ENCODE data around the gene CFAP74. TPM values are rescaled to one million over a fixed set of nuclear protein-coding genes. Genes with fewer than 3 reads are reported as not detected.

CFAP74 gene
- total and polyA plus RNA-seq, 9 of the 15 experiments (the other 6 are each of a cell fraction or from before 2014, with no cell fraction given) = 0.03 to 0.15 (median 0.05) TPM; not detected in 6

DNA sequence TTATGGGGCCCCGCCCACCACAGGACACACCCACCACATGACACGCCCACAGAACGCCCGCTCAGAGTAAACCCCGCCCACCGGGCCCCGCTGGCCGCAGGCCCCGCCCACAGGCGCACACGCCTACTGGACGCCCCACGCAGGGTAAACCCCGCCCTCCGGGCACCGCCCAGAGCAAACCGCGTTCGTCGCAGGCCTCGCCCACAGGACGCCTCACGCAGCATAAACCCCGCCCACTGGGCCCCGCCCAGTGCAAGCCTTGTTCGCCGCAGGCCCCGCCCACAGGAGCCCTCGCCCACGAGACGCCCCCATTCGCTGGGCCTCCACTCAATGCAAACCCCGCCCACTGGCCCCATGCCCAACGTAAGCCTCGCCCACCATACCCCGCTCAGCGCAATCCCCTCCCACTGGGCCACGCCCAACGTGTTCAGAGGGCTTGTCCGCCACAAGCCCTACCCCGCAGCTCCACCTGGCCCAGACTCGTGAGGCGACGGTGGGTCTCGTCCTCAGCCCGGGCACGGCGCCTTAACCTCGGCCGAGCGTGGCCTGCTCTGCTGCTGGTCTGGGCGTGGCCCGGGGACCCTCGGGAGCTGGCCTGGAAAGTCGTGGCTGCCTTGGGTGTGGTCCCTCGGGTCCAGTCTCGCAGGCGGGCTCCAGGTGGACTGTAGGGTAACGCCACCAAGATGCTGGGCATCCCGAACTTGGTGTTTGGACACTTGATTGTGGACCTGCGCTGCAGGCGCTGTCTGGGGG lies 84.1 kb downstream of the CFAP74 start:
- in situ Hi-C loops (cut with MboI) (loop anchor here (10.0 kb wide), 1 partner anchor 555 kb away; no protein-coding TSS in a partner anchor), intact Hi-C loops (cut with micrococcal nuclease) (no loop called here)
- peaks cover 9 to 87% of the 10 kb centered on the region in 2 experiments; a peak in 4 of 5 replicates for H3K4me1 ChIP-seq (replicated peaks in 1 of 2; ENCODE audit: control insufficient read depth in 2 of 2, insufficient read depth in 2 of 2, low read length in 2 of 2)
- ChIA-PET POLR2A (interaction anchor here (0.5 kb wide), 1 partner anchor 256 kb away, joined by 3 read pairs; no protein-coding TSS in a partner anchor), CTCF (ENCODE audit: low intra/inter-chr PET ratio) (interaction anchor here (0.7 kb wide), 1 partner anchor 474 kb away, joined by 3 read pairs; no protein-coding TSS in a partner anchor)
- peak overlapping the region; percentile 78 for H3K4me2 ChIP-seq (ENCODE audit: insufficient read depth, low read length)
- FAIRE-seq = peak; percentile 100
- H3K36me3 ChIP-seq (ENCODE audit: control insufficient read depth, insufficient read depth, low read length) = no peaks in the 10 kb centered on the region
- H3K27ac ChIP-seq (ENCODE audit: extremely low read depth, low read depth, low read length) = no peak overlapping the region
- peak; percentile 100 for DNase-seq (ENCODE audit: extremely low read depth in 1 of 4, low spot score in 3 of 4)
- 2% methylated on average over 62 of the region's 62 CpGs for WGBS (ENCODE audit: insufficient coverage, low coverage, missing lambda C conversion rate)
- H3K9ac ChIP-seq (ENCODE audit: insufficient read depth in 1 of 2, low read depth in 2 of 2, low read length in 2 of 2) = peak overlapping the region; percentile 15 to 91; a peak in 3 of 4 replicates
- no TSS peak for BruUV-seq (replicated peaks)
- H3K9me3 ChIP-seq (replicated peaks; ENCODE audit: control insufficient read depth, insufficient read depth, low read depth, low read length) = no peaks in the 10 kb centered on the region
- ATAC-seq = peak; percentile 90
- peak overlapping the region; percentile 51 for H3K4me3 ChIP-seq
- H2AFZ ChIP-seq (ENCODE audit: low read depth, low read length) = peak overlapping the region; percentile 93
- no peaks in the 10 kb centered on the region for H3K79me2 ChIP-seq (ENCODE audit: control insufficient read depth, insufficient read depth, low read length)
- H3K27me3 ChIP-seq (ENCODE audit: control insufficient read depth in 2 of 2, insufficient read depth in 2 of 2, low read length in 2 of 2) = peaks cover 1 to 12% of the 10 kb centered on the region in 2 experiments; a peak in 4 of 5 replicates
- peaks cover 5% of the 10 kb centered on the region; the same call in 1 of the 2 replicates for H4K20me1 ChIP-seq (replicated peaks; ENCODE audit: control insufficient read depth, insufficient read depth, low read length)
- no peaks in the 10 kb centered on the region for H3K9me1 ChIP-seq (ENCODE audit: control insufficient read depth, insufficient read depth, low read length)
- no peak for TF ChIP-seq RBM25 (IDR thresholded peaks at IDR 0.05; ENCODE audit: low read depth, low read length, severe bottlenecking)
- no peak for TF ChIP-seq ETV5 (CRISPR knock-in tag; IDR thresholded peaks at IDR 0.05; ENCODE audit: low read depth)
- no peak for TF ChIP-seq HDAC2 (IDR thresholded peaks at IDR 0.05)
- TF ChIP-seq, protein P1, sequence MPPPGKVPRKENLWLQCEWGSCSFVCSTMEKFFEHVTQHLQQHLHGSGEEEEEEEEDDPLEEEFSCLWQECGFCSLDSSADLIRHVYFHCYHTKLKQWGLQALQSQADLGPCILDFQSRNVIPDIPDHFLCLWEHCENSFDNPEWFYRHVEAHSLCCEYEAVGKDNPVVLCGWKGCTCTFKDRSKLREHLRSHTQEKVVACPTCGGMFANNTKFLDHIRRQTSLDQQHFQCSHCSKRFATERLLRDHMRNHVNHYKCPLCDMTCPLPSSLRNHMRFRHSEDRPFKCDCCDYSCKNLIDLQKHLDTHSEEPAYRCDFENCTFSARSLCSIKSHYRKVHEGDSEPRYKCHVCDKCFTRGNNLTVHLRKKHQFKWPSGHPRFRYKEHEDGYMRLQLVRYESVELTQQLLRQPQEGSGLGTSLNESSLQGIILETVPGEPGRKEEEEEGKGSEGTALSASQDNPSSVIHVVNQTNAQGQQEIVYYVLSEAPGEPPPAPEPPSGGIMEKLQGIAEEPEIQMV (tag; conservative IDR thresholded peaks at IDR 0.05; ENCODE audit: low read depth) = no peak
- no peak for TF ChIP-seq HEY1 (CRISPR knock-in tag; IDR thresholded peaks at IDR 0.05; ENCODE audit: borderline replicate concordance)
- TF ChIP-seq ETV1 (tag; conservative IDR thresholded peaks at IDR 0.05; ENCODE audit: low read depth) = no peak
- no peak for TF ChIP-seq ZKSCAN3 (CRISPR knock-in tag; IDR thresholded peaks at IDR 0.05)
- TF ChIP-seq, protein P2, sequence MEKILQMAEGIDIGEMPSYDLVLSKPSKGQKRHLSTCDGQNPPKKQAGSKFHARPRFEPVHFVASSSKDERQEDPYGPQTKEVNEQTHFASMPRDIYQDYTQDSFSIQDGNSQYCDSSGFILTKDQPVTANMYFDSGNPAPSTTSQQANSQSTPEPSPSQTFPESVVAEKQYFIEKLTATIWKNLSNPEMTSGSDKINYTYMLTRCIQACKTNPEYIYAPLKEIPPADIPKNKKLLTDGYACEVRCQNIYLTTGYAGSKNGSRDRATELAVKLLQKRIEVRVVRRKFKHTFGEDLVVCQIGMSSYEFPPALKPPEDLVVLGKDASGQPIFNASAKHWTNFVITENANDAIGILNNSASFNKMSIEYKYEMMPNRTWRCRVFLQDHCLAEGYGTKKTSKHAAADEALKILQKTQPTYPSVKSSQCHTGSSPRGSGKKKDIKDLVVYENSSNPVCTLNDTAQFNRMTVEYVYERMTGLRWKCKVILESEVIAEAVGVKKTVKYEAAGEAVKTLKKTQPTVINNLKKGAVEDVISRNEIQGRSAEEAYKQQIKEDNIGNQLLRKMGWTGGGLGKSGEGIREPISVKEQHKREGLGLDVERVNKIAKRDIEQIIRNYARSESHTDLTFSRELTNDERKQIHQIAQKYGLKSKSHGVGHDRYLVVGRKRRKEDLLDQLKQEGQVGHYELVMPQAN (IDR thresholded peaks at IDR 0.05; ENCODE audit: borderline replicate concordance) = no peak
- TF ChIP-seq ZBTB7A (IDR thresholded peaks at IDR 0.05; ENCODE audit: borderline replicate concordance, control insufficient read depth, low read depth, low read length) = peak; percentile 74
- no peak for TF ChIP-seq ZNF232 (CRISPR knock-in tag; IDR thresholded peaks at IDR 0.05)
- TF ChIP-seq, protein P3, sequence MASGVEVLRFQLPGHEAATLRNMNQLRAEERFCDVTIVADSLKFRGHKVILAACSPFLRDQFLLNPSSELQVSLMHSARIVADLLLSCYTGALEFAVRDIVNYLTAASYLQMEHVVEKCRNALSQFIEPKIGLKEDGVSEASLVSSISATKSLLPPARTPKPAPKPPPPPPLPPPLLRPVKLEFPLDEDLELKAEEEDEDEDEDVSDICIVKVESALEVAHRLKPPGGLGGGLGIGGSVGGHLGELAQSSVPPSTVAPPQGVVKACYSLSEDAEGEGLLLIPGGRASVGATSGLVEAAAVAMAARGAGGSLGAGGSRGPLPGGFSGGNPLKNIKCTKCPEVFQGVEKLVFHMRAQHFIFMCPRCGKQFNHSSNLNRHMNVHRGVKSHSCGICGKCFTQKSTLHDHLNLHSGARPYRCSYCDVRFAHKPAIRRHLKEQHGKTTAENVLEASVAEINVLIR (CRISPR knock-in tag; IDR thresholded peaks at IDR 0.05) = no peak
- peak; percentile 11 for TF ChIP-seq RBBP5 (IDR thresholded peaks at IDR 0.05; ENCODE audit: borderline replicate concordance, insufficient read depth, low read length, poor library complexity, severe bottlenecking)
- no peak for TF ChIP-seq ZNF274 (IDR thresholded peaks at IDR 0.05; ENCODE audit: borderline replicate concordance, low read depth, low read length)
- TF ChIP-seq, protein P4, sequence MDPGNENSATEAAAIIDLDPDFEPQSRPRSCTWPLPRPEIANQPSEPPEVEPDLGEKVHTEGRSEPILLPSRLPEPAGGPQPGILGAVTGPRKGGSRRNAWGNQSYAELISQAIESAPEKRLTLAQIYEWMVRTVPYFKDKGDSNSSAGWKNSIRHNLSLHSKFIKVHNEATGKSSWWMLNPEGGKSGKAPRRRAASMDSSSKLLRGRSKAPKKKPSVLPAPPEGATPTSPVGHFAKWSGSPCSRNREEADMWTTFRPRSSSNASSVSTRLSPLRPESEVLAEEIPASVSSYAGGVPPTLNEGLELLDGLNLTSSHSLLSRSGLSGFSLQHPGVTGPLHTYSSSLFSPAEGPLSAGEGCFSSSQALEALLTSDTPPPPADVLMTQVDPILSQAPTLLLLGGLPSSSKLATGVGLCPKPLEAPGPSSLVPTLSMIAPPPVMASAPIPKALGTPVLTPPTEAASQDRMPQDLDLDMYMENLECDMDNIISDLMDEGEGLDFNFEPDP (CRISPR knock-in tag; IDR thresholded peaks at IDR 0.05) = no peak
